Measurements from ENCODE around the gene LGALS7. TPM values are rescaled to one million over a fixed set of nuclear protein-coding genes. Genes with fewer than 3 reads are reported as not detected.
"Not testable (repeated sequence)": the region's sequence is repeated elsewhere in the genome, so short reads cannot be mapped to it uniquely, and the experiment has no call there.

LGALS7 gene
- total RNA-seq, 1 donor from 2014 or later: not detected

- intact Hi-C loops (cut with micrococcal nuclease): loop anchor here (2.0 kb wide), 1 partner anchor 18 kb away; no protein-coding TSS in a partner anchor
Observed at GRCh38 chr19:38774181-38774950, 1.0 kb upstream of the LGALS7 start.

DNA sequence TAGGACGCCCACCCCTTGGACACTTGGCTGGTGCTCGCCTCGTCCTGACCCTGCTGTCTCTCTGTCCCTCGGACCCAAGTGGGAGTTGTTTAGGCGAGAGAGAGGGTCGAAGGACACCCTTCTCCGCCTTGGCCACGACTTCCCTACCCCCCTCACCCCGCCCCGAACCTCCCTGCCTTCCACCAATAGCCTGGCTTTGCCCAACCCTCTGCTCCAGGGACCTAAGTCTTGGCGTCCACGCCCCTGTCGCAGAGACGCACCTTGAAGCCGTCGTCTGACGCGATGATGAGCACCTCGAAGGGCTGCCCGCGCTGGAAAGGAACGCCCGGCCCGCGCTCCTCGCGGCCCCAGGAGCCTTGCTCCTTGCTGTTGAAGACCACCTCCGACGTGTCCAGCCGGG, 1.7 kb downstream of the LGALS7 start:
- intact Hi-C loops (cut with micrococcal nuclease): not testable (repeated sequence)

DNA sequence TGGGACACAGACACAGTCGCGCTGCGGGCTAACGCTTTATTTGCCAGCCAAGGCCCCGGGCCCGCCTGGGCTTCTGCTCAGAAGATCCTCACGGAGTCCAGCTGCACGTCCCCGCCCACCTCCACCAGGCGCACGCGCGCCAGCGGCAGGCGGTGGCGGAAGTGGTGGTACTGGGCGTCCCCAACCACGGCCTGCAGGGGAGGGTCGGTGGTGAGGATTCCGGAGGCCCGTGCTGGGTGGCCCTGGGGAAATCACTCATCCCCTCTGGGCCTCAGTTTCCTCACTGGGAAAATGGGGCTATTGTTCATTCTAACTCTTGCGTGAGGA, 2.4 kb downstream of the LGALS7 start:
- intact Hi-C loops (cut with micrococcal nuclease): not testable (repeated sequence)

- intact Hi-C loops (cut with micrococcal nuclease): not testable (repeated sequence)
Observed at GRCh38 chr19:38770228-38770948, 2.9 kb downstream of the LGALS7 start.

GRCh38 chr19:38769635-38770211, 3.6 kb downstream of the LGALS7 start:
- intact Hi-C loops (cut with micrococcal nuclease): loop anchor here (2.0 to 5.0 kb wide), 5 partner anchors 19 to 161 kb away; partner anchors contain the start of genes ACTN4, ECH1, LGALS7B and MRPS12

DNA sequence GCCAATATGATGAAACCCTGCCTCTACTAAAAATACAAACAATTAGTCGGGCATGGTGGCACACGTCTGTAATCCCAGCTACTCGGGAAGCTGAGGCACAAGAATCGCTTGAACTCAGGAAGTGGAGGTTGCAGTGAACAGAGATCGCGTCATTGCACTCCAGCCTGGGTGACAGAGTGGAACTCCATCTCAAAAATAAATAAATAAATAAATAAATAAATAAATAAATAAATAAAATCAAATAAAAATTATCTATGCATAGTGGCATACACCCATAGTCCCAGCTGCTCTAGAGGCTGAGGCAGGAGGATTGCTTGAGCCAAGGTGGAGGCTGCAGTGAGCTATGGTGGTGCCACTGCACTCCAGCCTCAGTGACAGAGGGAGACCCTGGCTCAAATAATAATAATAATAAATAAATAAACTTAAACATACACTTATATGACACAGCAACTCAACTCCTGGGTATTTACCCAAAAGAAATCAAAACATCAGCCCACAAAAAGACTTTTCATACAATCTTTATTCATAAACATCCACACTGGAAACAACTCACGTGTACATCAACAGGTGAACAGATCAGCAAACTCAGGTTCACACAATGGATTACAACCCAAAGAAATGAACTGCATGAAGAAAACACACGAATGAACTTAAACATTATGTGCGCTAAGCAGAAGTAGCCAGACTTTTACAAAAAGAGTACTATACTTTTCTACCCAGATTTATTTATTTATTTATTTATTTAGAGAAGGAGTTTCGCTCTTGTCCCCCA, 6.9 kb downstream of the LGALS7 start:
- intact Hi-C loops (cut with micrococcal nuclease): loop anchor here (5.0 kb wide), 1 partner anchor 66 kb away; the partner anchor contains the start of gene ECH1

DNA sequence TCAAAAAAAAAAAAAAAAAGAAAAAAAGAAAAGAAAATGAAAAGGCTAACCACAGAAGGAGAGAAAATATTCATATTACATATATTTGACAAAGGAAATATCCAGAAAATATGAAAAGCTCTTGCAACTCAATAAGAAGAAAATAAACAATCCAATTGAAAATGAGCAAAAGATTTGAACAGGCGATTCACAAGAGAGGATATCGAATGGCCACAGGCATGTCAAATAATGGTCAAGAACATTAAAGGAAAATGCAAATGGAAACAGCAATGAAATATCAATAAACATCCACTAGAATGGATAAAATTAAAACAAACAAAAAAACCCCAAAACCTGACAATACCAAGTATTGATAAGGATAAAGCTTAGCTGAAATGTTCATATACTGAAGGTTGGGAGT, 8.1 kb downstream of the LGALS7 start:
- intact Hi-C loops (cut with micrococcal nuclease): loop anchor here (5.0 kb wide), 1 partner anchor 67 kb away; the partner anchor contains the start of gene ECH1

GRCh38 chr19:38763795-38764220, 9.5 kb downstream of the LGALS7 start:
- intact Hi-C loops (cut with micrococcal nuclease): no loop called here

DNA sequence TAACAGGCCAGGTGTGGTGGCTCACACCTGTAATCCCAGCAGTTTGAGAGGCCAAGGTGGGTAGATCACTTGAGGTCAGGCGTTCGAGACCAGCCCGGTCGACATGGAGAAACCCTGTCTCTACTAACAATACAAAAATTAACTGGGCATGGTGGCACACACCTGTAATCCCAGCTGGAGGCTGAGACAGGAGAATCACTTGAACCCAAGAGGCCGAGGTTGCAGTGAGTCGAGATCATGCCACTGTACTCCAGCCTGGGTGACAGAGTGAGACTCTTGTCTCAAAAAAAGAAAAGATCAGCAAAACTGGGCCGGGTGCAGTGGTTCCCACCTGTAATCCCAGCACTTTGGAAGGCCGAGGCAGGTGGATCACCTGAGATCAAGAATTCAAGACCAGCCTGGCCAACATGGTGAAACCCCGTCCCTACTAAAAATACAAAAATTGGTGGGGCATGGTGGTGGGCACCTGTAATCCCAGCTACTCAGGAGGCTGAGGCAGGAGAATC, 11.4 kb downstream of the LGALS7 start:
- intact Hi-C loops (cut with micrococcal nuclease): not testable (repeated sequence)

DNA sequence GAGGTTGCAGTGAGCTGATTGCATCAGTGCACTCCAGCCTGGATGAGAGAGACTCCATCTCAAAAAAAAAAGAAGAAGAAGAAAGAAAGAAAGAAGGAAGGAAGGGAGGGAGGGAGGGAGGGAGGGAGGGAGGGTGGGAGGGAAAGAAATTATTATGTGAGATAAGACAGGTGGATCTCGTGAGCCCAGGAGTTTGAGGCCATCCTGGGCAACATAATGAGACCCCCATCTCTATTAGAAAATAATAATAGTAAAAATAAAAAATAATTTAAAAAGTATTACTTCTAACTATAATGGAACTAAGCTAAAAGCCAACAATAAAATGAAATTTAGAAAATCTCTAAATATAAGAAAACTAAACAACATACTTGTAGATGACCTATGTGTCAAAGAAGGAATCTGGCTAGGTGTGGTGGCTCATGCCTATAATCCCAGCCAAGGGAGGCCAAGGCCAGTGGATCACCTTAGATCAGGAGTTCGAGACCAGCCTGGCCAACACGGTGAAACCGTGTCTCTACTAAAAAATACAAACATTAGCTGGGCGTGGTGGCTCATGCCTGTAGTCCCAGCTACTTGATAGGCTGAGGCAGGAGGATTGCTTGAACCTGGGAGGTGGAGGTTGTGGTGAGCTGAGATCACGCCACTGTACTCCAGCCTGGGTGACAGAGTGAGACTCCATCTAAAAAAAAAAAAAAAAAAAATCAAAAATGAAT, 12.4 kb downstream of the LGALS7 start:
- intact Hi-C loops (cut with micrococcal nuclease): not testable (repeated sequence)

DNA sequence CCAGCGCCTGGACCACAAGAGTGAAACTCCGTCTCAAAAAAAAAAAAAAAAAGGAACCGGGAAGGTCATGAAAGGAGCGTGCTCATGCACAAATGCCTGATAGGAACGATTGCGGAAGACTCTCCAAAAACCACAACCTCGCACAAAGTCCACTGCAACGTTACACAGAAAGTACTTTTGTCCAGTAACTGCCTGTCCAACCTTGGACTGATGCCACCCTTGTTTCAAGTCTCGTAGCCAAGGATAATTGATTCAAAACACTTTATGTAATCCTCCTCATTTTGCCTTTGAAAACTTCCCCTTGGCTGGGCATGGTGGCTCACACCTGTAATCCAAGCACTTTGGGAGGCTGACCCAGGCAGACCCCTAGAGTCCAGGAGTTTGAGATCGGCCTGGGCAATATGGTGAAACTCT, 13.7 kb downstream of the LGALS7 start:
- intact Hi-C loops (cut with micrococcal nuclease): loop anchor here (10.0 kb wide), 1 partner anchor 45 kb away; no protein-coding TSS in a partner anchor

DNA sequence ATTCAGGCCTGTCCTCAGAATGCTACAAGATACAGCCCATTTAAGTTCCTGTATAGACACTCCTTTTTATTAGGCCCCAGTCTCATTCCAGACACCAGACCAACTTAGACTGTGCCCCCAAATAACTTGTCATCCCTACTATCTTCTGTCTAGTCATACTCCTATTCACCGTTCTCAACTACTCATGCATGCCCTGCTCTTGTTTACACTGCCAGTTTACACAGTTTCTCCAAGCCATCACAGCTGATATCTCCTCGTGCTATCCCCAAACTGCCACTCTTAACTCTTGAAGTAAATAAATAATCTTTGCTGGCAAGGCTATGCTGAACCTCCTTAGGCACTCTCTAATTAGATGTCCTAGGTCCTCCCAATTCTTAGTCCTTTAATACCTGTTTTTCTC, 19.1 kb downstream of the LGALS7 start:
- intact Hi-C loops (cut with micrococcal nuclease): loop anchor here (10.0 kb wide), 1 partner anchor 51 kb away; no protein-coding TSS in a partner anchor

DNA sequence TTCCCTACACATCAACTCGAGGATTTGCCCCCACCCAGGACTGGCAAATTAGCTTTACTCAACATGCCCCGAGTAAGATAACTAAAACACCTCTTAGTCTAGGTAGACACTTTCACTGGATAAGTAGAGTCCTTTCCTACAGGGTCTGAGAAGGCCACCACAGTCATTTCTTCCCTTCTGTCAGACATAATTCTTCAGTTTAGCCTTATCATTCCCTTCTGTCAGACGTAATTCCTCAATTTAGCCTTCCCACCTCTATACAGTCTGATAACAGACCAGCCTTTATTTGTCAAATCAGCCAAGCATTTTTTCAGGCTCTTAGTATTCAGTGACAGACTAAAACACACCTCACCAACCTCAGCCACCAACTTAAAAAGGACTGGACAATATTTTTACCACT, 19.5 kb downstream of the LGALS7 start:
- intact Hi-C loops (cut with micrococcal nuclease): loop anchor here (10.0 kb wide), 1 partner anchor 51 kb away; no protein-coding TSS in a partner anchor

GRCh38 chr19:38745316-38745715, 28.0 kb downstream of the LGALS7 start:
- intact Hi-C loops (cut with micrococcal nuclease): no loop called here

GRCh38 chr19:38744874-38745273, 28.4 kb downstream of the LGALS7 start:
- intact Hi-C loops (cut with micrococcal nuclease): no loop called here

- intact Hi-C loops (cut with micrococcal nuclease): no loop called here
Observed at GRCh38 chr19:38744298-38744681, 29.0 kb downstream of the LGALS7 start, which contains the start of gene CAPN12. Gene CAPN12, minus strand, starts transcription at chr19:38744474. Its CDS starts 309 bp downstream, at chr19:38744165.

DNA sequence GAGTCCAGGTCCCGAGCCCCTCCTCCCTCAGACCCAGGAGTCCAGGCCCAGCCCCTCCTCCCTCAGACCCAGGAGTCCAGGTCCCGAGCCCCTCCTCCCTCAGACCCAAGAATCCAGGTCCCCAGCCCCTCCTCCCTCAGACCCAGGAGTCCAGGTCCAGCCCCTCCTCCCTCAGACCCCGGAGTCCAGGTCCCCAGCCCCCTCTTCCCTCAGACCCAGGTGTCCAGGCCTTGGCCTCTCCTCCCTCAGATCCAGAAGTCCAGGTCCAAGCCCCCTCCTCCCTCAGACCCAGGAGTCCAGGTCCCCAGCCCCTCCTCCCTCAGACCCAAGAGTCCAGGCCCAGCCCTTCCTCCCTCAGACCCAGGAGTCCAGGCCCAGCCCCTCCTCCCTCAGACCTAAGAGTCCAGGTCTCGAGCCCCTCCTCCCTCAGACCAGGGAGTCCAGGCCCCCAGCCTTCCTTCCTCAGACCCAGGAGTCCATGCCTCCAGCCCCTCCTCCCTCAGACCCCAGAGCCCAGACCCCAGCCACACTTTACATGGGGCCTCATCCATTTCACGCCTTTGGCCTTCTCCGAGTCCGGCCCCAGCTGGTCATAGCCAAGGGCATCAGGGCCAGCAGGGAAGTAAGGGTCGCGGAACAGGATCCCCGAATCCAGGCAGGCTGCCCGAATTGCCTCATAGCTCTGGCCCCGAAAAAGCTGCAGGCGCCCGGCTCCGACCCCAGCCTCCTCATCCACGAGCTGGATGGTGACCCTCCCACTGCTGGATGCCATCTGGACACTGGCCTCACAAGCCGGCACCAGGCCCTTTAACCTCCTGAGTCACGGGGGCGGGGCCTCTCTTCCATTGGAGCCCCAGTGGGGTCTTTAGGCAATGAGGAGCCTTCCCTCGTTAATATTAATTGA, 29.7 kb downstream of the LGALS7 start:
- intact Hi-C loops (cut with micrococcal nuclease): no loop called here

GRCh38 chr19:38742906-38743305, 30.4 kb downstream of the LGALS7 start:
- intact Hi-C loops (cut with micrococcal nuclease): no loop called here

DNA sequence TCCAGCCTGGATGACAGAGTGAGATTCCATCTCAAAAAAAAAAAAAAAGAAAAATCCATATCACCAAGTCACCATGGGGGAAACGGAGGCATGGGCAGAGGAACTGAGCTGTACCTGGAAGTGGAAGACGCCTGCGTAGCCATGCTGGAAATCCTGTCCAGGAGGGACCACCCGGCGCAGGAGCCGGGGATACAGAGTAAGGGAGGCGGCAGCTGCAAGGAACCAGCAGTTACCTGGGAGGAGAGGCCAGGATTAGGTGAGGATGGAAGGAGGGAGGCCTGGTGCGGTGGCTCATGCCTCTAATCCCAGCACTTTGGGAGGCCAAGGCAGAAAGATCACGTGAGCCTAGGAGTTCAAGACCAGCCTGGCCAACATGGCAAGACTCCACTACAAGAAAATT, 31.0 kb downstream of the LGALS7 start:
- intact Hi-C loops (cut with micrococcal nuclease): no loop called here
